Measurements from ENCODE around the gene CEP112.
A peak's percentile ranks its signal among the peaks of the same experiment; 100 is the strongest.

Gene CEP112

DNA sequence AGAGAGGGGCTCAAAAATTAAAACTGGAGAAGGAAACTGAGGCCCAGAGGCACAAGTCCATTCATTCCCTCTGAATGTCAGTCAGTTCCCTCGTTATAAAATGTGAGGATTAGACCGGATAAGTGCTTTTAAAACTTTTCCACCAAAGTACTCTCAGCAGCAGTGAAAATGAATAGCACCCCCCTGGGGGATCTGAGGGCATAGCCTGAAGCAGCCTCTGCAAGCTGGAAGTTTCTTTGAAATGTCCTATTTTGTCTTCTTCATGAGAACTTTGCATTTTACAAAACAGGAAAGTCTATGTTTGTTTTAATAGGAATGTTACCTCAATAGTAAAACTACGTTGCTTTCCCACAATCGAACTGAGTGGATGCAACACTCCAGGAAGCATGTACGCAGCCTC lies 273.0 kb downstream of the CEP112 start:
- no peak for DNase-seq

DNA sequence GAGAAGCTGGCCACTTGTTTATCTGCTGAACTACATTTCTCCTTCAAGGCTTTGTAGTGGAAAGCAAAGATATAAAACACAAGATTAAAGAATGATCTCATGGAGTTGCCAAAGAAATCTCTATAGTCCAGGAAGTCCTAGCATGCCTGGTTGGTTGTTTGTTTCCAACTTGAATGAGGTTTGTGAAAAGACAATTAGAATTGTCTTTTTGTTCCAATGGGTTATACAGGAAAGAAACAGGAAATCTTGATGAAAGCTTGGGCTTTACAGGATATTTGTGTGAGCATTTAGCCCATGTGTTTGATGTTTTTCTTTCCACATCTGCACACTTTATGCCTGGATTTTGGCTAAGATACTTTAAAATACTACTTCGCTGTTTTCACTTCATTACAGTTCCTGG lies 273.4 kb downstream of the CEP112 start:
- DNase-seq = no peak

DNA sequence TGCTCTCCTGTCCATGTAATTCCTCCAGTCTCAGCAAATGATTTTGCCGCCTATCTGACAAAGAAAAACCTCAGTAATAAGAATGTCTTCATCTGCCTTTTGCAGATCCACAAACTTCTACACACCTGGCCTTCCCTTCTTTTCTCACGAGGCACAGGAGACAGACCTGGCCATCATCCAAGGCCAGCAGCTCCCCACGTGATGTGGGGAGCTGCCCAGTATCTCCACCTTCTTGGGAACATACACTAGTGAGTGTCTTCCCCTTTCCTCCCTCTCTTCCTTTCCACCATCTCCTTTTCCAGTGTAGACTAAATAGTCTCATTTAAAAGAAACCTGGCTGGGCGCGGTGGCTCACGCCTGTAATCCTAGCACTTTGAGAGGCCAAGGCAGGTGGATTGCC lies 274.4 kb downstream of the CEP112 start:
- DNase-seq = no peak

DNA sequence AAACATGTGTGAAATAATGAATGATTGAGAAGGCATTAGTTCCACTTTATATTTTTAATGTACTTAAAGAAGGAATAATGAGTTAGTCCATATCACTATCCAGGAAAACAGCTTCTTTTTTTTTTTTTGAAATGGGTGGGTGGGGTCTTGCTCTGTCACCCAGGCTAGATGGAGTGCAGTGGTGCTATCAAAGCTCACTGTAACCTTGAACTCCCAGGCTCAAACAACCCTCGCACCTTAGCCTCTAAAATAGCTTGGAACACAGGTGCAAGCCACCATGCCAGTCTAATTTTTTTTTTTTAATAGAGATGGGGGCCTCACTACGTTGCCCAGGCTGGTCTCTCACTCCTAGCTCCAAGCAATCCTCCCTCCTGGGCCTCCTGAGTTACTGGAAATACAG lies 275.5 kb downstream of the CEP112 start:
- DNase-seq = no peak

DNA sequence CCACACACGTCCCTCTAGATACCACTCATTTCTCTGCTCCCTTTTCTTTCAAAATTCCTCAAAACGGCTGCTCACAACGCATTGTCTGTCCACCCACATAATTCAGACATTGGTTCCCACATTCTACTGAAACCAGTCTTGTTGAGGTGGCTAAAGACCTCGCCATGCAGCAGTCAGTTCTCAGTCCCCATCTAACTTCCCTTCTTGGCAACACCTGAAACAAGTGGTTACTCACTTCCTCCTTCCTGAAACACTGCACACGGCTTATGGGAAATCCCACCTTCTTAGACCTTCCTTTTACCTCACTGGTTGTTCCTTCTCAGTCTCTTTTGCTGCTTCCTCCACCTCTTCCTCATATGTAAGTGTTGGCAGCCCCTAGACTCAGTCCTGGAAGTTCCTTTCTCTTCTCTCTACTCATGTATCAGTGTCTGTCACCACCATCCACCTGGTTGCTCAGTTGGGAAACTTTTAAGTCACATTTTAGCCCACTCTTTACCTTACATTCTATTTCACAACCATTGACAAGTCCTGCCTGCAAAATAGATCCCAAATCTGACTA lies 277.1 kb downstream of the CEP112 start:
- DNase-seq = no peak

DNA sequence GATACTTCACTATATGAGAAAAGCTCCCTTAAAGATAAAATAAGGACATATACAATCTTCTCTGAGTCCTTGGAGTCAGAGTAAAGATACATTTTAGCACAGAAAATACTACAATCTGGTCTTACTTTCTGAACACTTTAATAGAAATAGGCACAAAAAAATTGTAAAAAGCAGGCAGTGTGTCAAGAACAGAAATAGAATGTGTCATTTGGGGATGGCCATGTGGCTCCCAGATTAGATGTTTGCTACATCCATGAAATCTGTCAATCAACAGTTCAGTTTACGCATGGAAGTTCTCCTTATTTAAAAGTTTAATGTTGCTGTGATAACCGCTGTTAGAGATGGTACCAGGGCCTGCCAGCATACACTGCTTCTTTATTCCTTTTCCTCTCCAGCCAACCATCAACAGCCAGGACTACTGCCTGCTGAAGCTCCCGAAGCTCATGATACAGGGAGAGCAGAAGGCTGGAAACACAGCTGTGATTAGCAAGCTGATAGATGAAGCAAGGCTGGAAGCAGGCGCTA lies 278.5 kb downstream of the CEP112 start:
- DNase-seq = no peak

DNA sequence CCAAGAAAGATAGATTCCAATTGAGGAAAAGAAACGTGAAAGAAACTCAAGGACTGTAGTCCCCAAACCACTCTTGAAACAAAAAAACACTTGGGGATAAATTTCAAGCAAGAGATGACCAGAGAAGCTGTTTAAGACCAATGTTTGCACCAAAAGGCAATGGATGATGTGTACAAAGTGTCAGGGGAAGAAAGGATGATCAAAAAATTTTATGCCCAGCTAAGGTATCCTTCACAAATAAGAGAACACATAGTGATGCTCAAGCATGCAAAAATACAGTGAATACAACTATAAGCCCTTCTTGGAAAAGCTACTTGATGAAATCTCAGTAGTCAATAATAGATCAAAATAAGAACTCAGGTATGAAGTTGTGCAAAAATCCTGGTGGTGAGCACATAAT lies 281.1 kb downstream of the CEP112 start:
- DNase-seq = no peak

DNA sequence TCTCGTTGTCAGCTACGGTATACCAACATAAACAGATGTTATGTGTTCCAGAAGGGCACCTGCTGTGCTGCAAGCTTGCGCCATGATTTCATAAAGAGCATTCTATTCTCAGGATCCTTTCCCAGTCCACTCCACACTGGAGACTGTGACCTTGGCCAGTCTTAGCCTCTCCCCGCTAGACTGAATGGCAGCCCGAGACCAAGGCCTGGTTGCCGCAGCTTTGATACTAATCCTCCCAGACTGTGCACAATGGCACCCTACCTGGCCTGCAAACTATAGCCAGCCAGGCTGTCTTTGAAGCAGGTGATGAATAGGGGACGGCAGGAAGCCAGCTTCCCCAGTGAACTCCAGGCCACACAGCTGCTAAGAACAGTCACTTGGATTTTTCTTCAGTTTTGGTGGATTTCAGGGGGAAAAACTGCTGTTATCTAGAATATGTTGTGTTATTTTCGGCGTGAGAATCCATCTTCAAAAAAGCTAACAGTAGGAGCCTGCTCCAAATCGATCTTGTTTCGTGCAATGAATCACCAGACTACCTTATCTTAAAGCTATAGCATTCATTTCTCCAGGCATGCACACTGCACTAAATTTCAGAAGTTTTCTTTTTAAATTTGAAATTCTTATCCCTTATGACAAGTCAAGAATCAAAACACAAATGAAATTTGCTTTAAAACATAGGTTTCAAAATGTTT lies 289.0 kb downstream of the CEP112 start:
- DNase-seq = peak; percentile 79 to 97

DNA sequence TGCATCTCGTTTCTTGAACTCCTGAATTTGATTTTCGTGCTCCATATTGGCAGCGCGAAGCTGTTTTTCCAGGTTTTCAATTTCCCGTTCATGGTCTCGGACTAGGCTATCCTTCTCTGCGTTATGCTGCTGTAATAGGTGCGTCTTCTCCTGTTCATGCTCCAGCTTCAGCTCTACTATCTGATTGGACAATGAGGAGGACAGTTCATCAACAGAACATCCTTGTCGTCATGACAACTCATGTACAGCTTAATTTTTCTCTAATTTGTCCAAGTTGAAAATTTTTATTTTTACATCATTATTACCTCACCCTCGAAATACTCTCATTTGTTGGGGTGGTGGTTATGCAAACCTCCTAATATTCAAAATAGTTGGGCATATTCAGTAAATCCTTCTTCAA lies 289.8 kb downstream of the CEP112 start:
- peak; percentile 76 to 91 for DNase-seq

DNA sequence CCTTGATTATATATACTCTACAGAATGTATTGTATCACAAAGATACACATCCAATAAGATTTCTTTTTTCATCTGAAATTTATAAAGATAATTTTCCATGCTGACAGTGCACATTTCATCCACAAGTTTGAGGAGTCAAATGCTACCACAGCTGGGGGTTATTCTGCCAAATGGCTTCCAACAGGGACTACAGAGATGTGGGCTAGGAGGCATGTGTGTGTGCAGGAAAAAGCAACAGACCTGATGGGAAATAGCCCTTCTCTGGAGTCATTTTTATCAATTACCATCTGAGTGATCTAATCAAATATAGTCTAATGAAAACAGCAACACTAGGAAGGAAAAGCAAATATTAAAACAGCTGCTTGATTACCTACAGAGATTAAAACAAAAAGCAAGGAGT lies 290.5 kb downstream of the CEP112 start:
- peak; percentile 75 to 94 for DNase-seq

DNA sequence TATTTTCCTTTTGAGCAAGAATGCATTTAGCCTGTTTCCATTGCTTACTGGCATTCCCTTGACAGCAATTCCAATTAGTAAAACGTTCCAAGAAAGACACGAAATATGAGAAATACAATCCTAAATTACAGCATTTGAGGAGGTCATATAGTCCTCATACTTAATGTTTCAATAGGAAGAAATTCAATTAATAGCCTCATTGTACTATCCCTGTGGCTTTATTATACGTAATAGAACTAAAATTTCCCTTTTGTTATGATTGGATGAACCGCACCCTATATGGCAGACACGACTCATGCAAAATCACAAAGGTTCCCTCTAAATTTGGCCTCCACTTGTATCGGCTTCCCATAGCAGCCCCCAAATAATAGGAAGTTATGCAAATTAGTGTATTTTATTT lies 291.7 kb downstream of the CEP112 start:
- peak; percentile 30 to 54 for DNase-seq

DNA sequence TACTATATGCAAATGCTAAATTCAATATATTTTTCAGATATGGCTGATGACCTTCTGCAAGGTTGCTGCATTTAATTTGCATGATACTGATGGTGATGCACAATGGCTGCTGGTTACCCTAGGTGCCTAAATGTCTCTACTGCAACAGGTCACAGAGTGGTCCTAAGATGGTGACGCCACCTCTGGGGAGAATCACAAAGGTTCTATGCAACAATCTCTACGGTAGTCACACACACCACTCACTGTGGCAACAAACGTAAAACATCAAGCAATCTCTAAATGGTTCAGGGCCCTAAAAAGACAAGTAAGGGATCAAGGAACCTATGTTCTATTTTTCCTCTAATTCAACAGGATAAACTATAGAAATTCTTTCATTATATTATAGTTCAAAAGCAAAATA lies 293.3 kb downstream of the CEP112 start:
- DNase-seq = peak; percentile 72 to 82

DNA sequence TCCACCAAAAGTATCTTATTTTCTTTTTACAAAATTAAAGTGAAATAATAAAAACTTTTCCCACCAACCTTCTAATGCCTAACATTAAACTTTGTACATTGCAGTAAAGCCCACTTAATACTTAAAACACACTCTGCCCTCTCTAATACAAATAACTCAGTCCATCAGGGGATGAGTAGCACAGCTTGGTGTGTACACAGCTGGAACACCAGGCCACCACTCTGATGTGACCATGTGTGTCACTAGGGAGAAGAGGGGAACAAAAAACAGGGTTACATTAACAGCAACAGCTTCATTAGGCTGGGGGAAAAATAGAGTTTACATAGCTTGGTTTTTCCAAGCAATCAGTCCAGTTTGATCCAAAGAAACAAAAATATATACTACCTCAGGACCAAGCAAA lies 295.0 kb downstream of the CEP112 start:
- peak; percentile 80 to 93 for DNase-seq

DNA sequence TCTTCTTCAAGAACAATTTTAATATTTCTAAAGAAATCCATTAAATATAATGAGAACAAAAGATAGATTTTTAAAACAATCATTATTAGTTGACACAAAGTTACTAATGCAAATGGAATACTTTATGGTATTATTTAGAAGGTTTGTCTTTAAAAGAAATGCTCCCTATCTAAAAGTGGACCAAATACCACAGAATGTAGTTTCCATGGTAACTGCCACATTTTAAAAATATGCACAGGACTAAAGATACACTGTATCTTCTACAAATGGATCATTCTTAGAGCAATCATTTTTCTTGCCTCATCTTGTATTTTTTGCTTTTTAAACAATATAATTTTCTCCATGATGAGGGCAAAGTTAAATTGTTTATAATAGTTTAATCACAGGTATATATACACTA lies 296.0 kb downstream of the CEP112 start:
- DNase-seq = no peak

DNA sequence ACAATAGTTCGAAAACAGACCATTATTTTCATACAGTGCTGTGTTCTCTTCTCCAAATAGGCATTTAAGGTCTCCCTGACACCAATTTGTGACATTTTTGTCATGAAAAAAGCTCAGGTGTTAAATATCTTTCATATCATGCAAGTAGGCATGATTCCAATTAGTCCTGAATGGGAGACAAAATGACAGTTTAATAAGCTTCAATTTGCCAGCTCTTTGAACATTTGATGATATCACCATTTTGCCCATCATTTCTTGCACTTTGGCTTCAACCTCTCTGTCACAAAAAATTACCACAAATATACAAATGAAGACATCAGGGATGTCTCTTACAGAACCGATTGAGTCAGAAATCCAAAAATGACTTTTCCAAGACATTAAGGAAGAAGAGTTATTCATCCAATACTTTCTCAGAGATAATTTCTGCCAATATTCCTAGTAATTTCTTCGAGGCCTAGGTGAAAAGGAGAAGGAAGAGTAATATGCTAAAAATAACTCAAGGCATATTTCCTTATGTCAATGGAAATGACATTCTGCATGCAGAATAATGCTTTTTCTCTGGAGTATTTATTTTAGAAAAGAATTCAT lies 298.1 kb downstream of the CEP112 start:
- no peak for DNase-seq

DNA sequence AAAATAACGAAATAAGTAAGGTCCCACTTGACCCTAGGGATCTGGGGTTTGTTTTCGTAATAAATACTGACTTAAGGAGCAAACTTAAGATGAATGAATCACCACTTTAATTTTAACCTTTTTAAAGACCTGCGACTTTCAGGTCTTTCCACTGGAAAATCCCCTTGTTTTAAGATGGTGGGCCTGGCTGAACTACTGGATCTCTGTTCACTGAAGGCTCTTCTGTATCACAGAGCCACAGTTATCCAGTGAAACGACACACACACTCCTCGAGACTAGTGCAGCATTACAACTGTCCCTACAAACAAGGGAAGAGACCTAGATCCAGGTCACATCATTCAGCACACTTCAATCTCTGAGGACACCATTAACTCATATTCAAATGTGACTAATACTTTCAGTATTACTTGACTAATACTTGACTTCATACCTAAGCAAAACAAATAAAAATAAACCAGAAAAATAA lies 299.0 kb downstream of the CEP112 start:
- DNase-seq = no peak

DNA sequence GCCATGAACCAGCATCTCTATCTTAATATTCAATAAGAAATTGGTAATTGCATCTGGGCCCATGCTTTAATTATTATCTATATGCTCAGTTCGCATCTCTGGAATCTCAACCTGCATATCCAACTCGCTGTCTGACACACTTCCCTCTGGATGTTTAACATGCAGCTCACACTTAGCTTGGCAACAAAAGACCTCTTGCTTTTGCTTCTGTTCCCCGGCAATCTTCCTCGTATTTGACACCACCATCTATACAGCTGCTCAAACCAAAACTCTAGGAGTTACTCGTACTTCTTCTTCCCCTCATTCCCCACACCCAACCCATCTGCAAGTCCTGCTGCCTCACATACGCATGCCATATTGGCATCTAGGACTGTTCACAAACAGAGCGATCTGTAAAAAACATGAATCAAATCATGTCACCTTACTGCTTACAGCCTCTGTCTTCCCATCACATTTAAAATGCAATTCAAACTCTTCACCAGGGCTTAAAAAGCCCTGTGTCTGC lies 300.6 kb downstream of the CEP112 start:
- no peak for DNase-seq

DNA sequence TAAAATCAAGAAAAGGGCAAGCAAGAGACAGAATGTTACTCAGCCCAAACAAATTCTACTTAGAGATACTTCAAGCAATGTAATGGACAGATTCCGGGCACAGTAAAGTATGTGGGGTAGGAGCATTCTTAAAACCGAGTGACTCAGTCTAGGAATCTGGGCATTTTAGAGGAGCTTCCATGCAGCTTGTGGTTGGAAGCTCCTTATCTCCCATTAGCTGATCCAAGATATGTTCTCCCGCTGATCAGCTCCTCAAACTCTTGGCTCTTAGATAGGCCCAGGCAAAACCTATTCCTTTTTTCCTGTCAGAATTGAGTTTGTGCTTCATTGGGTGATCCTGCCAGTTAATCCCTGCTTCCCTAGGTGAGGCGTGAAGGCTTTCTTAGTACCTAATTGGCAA lies 303.3 kb downstream of the CEP112 start:
- DNase-seq = no peak

DNA sequence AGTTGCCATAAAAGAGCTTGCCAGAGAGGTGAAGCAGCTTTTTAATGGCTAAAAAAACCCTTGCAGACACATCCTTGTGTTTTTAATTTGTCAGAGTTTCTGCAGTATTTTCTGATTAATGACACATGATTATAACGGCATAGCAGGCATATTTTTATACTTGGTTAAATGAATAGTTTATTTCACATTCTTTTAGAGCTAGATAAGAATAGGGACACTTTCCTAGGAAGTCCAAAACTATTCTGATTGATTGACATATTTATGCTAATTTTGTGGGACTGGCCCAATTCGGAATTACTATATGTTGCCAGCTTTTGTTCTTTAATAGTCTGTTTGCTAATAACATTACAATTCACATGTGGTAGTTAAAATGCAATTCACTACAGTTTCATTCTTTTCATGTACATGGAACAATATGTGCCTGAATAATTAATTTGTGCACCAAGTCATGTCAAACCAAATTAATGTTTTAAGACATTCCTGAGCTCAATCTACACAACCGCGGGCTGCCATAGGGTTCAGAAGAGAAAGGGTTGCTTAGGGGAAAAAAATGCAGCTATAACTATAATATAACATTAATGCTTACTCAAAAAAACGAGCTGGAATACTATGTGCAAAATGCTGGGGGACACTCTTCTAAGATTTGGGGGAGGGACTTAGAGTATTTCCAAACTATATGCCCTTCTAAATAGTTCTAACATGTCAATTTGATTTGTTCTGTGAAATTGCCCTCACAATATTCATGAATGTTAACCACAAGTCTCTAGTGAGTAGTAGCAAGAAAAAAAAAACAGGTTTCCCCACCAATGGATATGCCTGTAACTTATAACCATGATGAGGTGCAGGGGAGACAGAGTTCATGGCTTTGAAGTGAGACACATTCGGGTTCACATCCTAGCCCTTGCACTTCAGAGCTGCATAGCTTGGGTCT lies 305.4 kb downstream of the CEP112 start:
- DNase-seq = no peak

DNA sequence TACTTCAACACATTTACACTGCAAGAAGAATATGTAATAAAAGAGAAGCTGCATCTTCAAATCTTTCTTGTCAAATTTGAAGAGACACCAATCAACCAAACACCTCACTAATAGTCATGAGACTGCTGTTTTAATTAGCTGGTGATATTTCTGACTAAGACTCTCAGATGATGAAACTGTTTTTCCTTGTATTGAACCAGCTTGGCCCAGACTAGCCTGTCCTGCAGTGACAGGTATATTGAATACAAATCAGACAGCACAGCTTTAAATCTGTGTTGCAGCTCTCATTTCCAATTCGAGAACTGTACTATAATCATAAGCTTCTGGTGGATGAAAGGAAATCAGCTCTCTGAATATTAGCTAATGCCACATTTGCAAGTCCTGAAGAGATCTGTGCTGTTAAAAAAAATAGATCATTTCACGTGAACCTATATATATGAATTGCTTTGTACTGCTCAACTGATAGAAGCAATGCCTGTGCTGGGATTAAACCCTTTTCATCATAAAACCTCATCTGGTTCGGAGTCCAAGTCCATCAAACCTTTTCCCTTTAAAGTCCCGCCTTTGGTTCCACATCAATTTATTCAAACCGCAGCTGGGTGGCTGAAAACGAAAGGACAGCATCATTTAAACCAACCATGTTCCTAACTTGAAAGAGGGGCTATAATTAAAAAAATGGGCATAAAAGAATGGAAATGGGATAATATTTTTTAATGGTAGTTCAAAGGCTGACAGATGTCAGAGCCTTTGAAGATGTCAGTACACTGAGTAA lies 306.2 kb downstream of the CEP112 start:
- DNase-seq = no peak

DNA sequence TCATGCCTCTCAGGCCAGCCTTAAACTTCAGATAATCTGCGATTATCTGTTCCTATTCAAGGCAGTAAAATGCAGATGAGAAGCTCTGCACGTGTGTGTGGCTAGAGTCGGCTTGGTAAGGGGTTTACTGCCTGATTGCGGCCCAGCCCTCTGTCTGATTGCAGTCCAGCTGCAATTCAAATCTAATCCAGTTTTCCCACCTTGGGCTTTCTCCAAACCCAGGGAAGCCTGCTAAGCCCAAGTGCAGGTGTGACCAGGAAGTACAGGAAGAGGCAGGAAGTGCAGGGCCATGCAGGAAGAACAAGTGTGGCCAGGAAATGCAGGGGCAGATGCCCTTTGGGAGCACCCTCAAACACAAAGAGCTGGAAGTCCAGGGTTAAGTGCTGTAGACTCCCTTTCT lies 314.9 kb downstream of the CEP112 start:
- DNase-seq = no peak

DNA sequence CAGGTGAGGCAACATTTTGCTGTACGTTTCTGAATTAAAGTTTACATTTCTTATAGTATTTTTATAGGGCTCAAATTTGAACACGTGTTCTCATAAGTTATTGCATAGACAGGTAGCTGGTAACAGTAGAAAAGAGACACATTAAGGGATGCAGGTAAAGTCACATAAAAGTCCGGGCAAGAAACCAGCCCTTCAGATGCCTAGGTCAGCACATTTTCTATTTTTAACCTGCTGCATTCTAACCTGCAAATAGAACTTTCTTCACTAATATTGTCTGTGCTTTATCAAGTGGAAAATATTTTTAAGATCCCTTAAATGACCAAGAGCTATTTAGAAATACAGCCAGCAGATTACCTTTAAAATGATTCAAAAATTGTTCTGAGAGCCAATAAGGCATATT lies 323.1 kb downstream of the CEP112 start:
- no peak for DNase-seq
